MM.1S (cell line): ENCODE measurements around the gene FOXL3.

Experiments
- DNase-seq: peaks from one replicate; pipeline ENCODE4 v3.0.0-alpha.2; 2015
- H2AFZ ChIP-seq: fragments of 300-600 bp; sonication (generic); 2 replicates; pipeline ENCODE4 v1.6.0; 2016; ENCODE audit warnings: antibody characterized with exemption, low read length
- H3F3A ChIP-seq: fragments of 300-600 bp; sonication (generic); 2 replicates; pipeline ENCODE4 v1.6.1; 2016; ENCODE audit warnings: mild to moderate bottlenecking, antibody characterized with exemption, low read length, moderate library complexity, mixed read lengths; ENCODE audit not compliant: insufficient read depth
- H3K27ac ChIP-seq: fragments of 300-600 bp; sonication (generic); 2 replicates; pipeline ENCODE4 v1.5.1; 2016; ENCODE audit warnings: mild to moderate bottlenecking, low read length
- H3K27me3 ChIP-seq: fragments of 300-600 bp; sonication (generic); replicated peaks from 2 replicates; pipeline ENCODE4 v1.6.0; 2016; ENCODE audit warnings: low read length; ENCODE audit not compliant: insufficient read depth
- H3K36me3 ChIP-seq: fragments of 300-600 bp; sonication (generic); replicated peaks from 2 replicates; pipeline ENCODE4 v1.6.1; 2016; ENCODE audit warnings: mild to moderate bottlenecking, low read length, mixed read lengths; ENCODE audit not compliant: insufficient read depth
- H3K4me1 ChIP-seq: fragments of 300-600 bp; sonication (generic); 2 replicates; pipeline ENCODE4 v1.6.1; 2016; ENCODE audit warnings: low read length, mixed read lengths
- H3K4me2 ChIP-seq: fragments of 300-600 bp; sonication (generic); 2 replicates; pipeline ENCODE4 v1.6.0; 2016; ENCODE audit warnings: low read depth, low read length
- H3K4me3 ChIP-seq: fragments of 300-600 bp; sonication (generic); 2 replicates; pipeline ENCODE4 v1.5.1; 2016; ENCODE audit warnings: low read length, mixed read lengths
- H3K79me2 ChIP-seq: fragments of 300-600 bp; sonication (generic); 2 replicates; pipeline ENCODE4 v1.6.1; 2016; ENCODE audit warnings: mixed run types, low read length, mixed read lengths
- H3K9ac ChIP-seq: fragments of 300-600 bp; sonication (generic); 2 replicates; pipeline ENCODE4 v1.6.1; 2016; ENCODE audit warnings: low read length, mixed read lengths
- H3K9me2 ChIP-seq: fragments of 300-600 bp; sonication (generic); replicated peaks from 2 replicates; pipeline ENCODE4 v1.6.1; 2016; ENCODE audit warnings: mild to moderate bottlenecking, low read length, mixed read lengths; ENCODE audit not compliant: insufficient read depth
- H3K9me3 ChIP-seq: fragments of 300-600 bp; sonication (generic); replicated peaks from 2 replicates; pipeline ENCODE4 v1.6.1; 2016; ENCODE audit warnings: mild to moderate bottlenecking, low read length, mixed read lengths; ENCODE audit not compliant: insufficient read depth
- H4K20me1 ChIP-seq: fragments of 300-600 bp; sonication (generic); 2 replicates; pipeline ENCODE4 v1.6.1; 2016; ENCODE audit warnings: mild to moderate bottlenecking, low read length, moderate library complexity, mixed read lengths; ENCODE audit not compliant: insufficient read depth
- EZH2 ChIP-seq: fragments of 300-600 bp; sonication (generic); optimal IDR thresholded peaks from 2 replicates; pipeline ENCODE3; 2017; ENCODE audit warnings: low read depth, mild to moderate bottlenecking, antibody characterized with exemption, low read length, mixed read lengths
- EZH2phosphoT487 ChIP-seq: fragments of 300-600 bp; sonication (generic); IDR thresholded peaks from 2 replicates; pipeline ENCODE4 v1.6.1; 2018; ENCODE audit warnings: antibody characterized with exemption, low read length
- TF ChIP-seq, protein P1 (sequence below): fragments of 300-600 bp; sonication (generic); IDR thresholded peaks from 2 replicates; pipeline ENCODE4 v1.5.1; 2016; ENCODE audit warnings: antibody characterized with exemption, low read length, mixed read lengths

Gene FOXL3

GRCh38 chr7:340200-340937 lies 50.4 kb downstream of the FOXL3 start:
- H3K27ac ChIP-seq = no peak overlapping the region
- H3K4me3 ChIP-seq = no peak overlapping the region
- H3K27me3 ChIP-seq = no peaks in the 10 kb centered on the region
- no peaks in the 10 kb centered on the region for H3F3A ChIP-seq
- TF ChIP-seq, protein P1, sequence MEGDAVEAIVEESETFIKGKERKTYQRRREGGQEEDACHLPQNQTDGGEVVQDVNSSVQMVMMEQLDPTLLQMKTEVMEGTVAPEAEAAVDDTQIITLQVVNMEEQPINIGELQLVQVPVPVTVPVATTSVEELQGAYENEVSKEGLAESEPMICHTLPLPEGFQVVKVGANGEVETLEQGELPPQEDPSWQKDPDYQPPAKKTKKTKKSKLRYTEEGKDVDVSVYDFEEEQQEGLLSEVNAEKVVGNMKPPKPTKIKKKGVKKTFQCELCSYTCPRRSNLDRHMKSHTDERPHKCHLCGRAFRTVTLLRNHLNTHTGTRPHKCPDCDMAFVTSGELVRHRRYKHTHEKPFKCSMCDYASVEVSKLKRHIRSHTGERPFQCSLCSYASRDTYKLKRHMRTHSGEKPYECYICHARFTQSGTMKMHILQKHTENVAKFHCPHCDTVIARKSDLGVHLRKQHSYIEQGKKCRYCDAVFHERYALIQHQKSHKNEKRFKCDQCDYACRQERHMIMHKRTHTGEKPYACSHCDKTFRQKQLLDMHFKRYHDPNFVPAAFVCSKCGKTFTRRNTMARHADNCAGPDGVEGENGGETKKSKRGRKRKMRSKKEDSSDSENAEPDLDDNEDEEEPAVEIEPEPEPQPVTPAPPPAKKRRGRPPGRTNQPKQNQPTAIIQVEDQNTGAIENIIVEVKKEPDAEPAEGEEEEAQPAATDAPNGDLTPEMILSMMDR = no peak
- TF ChIP-seq EZH2phosphoT487 (no peak), EZH2 (no peak)
- no peak overlapping the region for H3K4me2 ChIP-seq
- H4K20me1 ChIP-seq = no peaks in the 10 kb centered on the region
- no peaks in the 10 kb centered on the region for H3K79me2 ChIP-seq
- H3K9ac ChIP-seq = no peak overlapping the region
- H3K36me3 ChIP-seq = no peaks in the 10 kb centered on the region
- no peaks in the 10 kb centered on the region for H3K9me3 ChIP-seq
- H3K4me1 ChIP-seq = no peaks in the 10 kb centered on the region
- H2AFZ ChIP-seq = no peak overlapping the region
- DNase-seq = no peak
- no peaks in the 10 kb centered on the region for H3K9me2 ChIP-seq
